ENCODE data around the gene CNTN4.

DNA sequence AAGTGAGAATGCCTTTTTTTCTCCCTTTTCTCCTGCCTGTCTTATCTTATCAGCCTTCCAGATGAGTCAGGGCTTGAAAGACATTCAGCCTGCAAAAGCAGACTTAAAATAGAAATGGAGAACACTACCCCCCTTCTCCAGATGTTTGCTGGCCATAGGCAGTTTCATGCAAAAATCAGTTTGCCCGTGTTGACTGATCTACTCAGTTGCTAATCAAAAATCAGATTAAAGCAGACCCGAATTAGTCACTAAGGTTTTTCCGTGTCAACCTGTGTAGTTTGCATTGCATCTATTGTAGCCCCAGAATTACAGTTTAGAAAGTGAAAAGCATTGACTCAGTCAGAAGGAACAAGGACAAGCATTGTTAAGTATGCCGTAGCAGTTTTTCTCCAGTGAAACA, 955.3 kb downstream of the CNTN4 start:
- TF ChIP-seq, protein P1, sequence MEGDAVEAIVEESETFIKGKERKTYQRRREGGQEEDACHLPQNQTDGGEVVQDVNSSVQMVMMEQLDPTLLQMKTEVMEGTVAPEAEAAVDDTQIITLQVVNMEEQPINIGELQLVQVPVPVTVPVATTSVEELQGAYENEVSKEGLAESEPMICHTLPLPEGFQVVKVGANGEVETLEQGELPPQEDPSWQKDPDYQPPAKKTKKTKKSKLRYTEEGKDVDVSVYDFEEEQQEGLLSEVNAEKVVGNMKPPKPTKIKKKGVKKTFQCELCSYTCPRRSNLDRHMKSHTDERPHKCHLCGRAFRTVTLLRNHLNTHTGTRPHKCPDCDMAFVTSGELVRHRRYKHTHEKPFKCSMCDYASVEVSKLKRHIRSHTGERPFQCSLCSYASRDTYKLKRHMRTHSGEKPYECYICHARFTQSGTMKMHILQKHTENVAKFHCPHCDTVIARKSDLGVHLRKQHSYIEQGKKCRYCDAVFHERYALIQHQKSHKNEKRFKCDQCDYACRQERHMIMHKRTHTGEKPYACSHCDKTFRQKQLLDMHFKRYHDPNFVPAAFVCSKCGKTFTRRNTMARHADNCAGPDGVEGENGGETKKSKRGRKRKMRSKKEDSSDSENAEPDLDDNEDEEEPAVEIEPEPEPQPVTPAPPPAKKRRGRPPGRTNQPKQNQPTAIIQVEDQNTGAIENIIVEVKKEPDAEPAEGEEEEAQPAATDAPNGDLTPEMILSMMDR (IDR thresholded peaks at IDR 0.05; ENCODE audit: insufficient read depth, low read length): no peak
- TF ChIP-seq REST (IDR thresholded peaks at IDR 0.05; ENCODE audit: insufficient replicate concordance, low read depth): no peak
